Peyer's patch (tissue), 4 donors: ENCODE results near the gene UBC. TPM values are rescaled to one million over a fixed set of nuclear protein-coding genes. Genes with fewer than 3 reads are reported as not detected.
"Not testable (repeated sequence)": the region's sequence is repeated elsewhere in the genome, so short reads cannot be mapped to it uniquely, and the experiment has no call there.

Source experiments
- DNase-seq, 3 donors: peaks; one replicate each; pipeline ENCODE4 v3.0.0-alpha.2; 2017 to 2019
- H3K27ac ChIP-seq, 4 donors: fragments of 200-600 bp; sonication (generic); one replicate each; pipeline ENCODE4 v1.5.1; 2016 to 2019
- H3K27me3 ChIP-seq, 2 donors: fragments of 200-600 bp; sonication (generic); one replicate each; pipeline ENCODE4 v1.5.1; 2019
- H3K36me3 ChIP-seq, 3 donors: fragments of 200-600 bp; sonication (generic); one replicate each; pipeline ENCODE4 v1.5.1; 2016 to 2019
- H3K4me1 ChIP-seq, 4 donors: fragments of 200-600 bp; sonication (generic); one replicate each; pipeline ENCODE4 v1.5.1; 2016 to 2019
- H3K4me3 ChIP-seq, 4 donors: fragments of 200-600 bp; sonication (generic); 1 replicate in 3 of 4; 2 replicates in 1 of 4; pipeline ENCODE4 v1.5.1; 2016 to 2019; ENCODE audit warnings: mild to moderate bottlenecking in 1 of 4
- H3K9me3 ChIP-seq, 4 donors: fragments of 200-600 bp; sonication (generic); one replicate each; pipeline ENCODE4 v1.5.1; 2016 to 2019; ENCODE audit warnings: mild to moderate bottlenecking in 1 of 4
- POLR2A ChIP-seq, 2 donors: fragments of 450-650 bp; IDR thresholded peaks; one replicate each; pipeline ENCODE4 v1.5.1; 2017; ENCODE audit warnings: antibody characterized with exemption in 2 of 2, mild to moderate bottlenecking in 2 of 2, moderate library complexity in 2 of 2
- total RNA-seq, 4 donors: library from RNA; depleted of rRNA; stranded (reverse); fragments of >200 nt; gene quantifications; one replicate each; pipeline ENCODE4 v1.1.0, GENCODE V29; 2016
- TF ChIP-seq, protein P1 (sequence below), 6 experiments: fragments of 450-650 bp in 4 of 6; fragments of 200-600 bp in 2 of 6; sonication (generic) in 1 of 6; IDR thresholded peaks; one replicate each; pipeline ENCODE4 v1.5.1; 2017 to 2019; ENCODE audit warnings: antibody characterized with exemption in 6 of 6, mild to moderate bottlenecking in 3 of 6, moderate library complexity in 1 of 6

UBC gene
- total RNA-seq, 4 donors from 2014 or later, result 898 to 2,531 (median 1,185) TPM

DNA sequence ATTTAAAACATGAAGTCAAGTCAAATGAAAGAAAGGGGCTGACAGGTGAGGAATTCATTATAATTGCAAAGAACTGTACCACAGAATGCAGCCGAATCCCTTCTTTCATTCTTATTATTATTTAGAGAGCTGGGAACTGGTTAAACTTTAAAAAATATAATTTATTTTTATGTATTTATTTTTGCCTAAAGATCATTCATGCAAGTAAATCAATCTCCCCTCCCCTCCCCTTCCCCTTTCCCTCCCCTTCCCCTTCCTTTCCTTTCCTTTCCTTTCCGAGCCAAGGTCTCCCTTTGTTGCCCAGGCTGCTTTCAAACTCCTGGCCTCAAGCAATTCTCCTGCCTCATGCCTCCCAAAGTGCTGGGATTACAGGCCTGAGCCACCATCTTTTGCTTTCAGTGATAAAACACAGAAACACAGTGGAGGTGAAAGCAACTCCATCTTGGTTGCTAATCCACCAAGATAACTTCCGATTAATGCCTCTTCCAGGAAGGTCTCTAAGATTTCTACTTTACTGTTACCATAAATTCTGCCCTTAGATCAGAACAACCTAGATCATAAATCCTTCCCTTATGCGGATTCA is 6.0 kb upstream of the UBC start:
- H3K36me3 ChIP-seq, result no peaks in the 10 kb centered on the region
- H3K4me3 ChIP-seq, result peak overlapping the region in 1 of 4 donors; percentile 27
- no peaks in the 10 kb centered on the region for H3K27me3 ChIP-seq
- peaks cover 4 to 55% (median 33%) of the 10 kb centered on the region in 4 donors for H3K4me1 ChIP-seq
- DNase-seq, result peak in 1 of 3 donors; percentile 37
- H3K9me3 ChIP-seq, result no peaks in the 10 kb centered on the region
- peak overlapping the region; percentile 97 to 100 (median 98) for H3K27ac ChIP-seq
- TF ChIP-seq, protein P1, sequence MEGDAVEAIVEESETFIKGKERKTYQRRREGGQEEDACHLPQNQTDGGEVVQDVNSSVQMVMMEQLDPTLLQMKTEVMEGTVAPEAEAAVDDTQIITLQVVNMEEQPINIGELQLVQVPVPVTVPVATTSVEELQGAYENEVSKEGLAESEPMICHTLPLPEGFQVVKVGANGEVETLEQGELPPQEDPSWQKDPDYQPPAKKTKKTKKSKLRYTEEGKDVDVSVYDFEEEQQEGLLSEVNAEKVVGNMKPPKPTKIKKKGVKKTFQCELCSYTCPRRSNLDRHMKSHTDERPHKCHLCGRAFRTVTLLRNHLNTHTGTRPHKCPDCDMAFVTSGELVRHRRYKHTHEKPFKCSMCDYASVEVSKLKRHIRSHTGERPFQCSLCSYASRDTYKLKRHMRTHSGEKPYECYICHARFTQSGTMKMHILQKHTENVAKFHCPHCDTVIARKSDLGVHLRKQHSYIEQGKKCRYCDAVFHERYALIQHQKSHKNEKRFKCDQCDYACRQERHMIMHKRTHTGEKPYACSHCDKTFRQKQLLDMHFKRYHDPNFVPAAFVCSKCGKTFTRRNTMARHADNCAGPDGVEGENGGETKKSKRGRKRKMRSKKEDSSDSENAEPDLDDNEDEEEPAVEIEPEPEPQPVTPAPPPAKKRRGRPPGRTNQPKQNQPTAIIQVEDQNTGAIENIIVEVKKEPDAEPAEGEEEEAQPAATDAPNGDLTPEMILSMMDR (IDR thresholded peaks at IDR 0.05), result no peak
- TF ChIP-seq POLR2A (IDR thresholded peaks at IDR 0.05), result no peak

DNA sequence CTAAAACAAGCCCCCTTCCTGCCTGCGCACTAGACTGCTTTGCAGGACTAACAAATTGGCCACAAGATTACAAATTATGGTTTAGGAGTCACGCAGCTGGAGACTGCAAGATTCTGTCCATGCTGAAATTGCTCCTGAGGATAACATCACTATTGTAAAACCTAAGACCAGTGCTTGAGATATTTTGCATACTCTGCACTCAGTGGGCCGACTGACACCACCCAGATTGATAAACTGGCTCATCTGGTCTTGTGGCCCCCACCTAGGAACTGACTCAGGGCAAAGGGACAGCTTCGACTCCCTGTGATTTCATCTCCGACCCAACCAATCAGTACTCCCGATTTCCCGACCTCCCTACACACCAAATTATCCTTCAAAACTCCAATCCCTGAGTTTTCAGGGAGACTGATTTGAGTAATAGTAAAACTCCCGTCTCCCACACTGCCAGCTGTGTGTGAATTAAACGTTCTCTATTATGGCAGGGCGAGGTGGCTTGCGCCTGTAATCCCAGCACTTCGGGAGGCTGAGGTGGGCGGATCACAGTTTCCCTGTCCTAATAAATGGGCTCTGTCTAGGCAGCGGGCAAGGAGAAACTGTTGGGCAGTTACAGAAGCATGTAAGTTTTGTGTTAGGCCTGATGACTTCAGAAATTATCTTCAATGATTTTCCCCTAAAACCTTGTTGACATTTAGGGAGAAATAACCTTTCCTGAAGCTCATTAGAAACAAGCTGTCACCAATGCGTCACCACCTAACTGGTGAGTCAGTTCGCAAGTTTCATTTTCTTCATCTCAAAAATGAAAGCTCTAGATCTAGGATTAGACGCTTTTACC is 5.3 kb upstream of the UBC start:
- Histone ChIP-seq H3K27me3 (no peaks in the 10 kb centered on the region), H3K27ac (peak overlapping the region; percentile 97 to 100 (median 98)), H3K36me3 (no peaks in the 10 kb centered on the region), H3K9me3 (no peaks in the 10 kb centered on the region), H3K4me1 (peaks cover 4 to 56% (median 33%) of the 10 kb centered on the region in 4 donors), H3K4me3 (peak overlapping the region in 3 of 4 donors; percentile 7 to 40 (median 27))
- peak in 2 of 3 donors; percentile 51 to 76 for DNase-seq
- peak in 1 of 2 donors; percentile 15 for TF ChIP-seq POLR2A (IDR thresholded peaks at IDR 0.05)
- TF ChIP-seq, protein P1 (IDR thresholded peaks at IDR 0.05), result no peak

DNA sequence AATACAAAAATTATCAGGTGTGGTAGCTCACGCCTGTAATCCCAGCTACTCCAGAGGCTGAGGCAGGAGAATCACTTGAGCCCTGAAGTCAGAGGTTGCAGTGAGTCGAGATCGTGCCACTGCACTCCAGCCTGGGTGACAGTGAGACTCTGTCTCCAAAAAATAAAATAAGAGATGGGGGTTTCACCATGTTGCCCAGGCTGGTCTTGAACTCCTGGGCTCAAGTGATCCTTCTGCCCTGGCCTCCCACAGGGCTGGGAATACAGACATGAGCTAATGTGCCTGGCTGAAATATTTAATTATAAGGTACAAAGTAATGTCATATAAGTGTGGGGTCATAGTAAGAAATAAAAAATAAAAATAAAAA is 4.2 kb upstream of the UBC start:
- H3K9me3 ChIP-seq, DNase-seq, H3K36me3 ChIP-seq, H3K27me3 ChIP-seq, H3K4me3 ChIP-seq: not testable (repeated sequence)
- peak overlapping the region; percentile 97 to 100 (median 98) for H3K27ac ChIP-seq
- peaks cover 4 to 56% (median 33%) of the 10 kb centered on the region in 4 donors for H3K4me1 ChIP-seq

DNA sequence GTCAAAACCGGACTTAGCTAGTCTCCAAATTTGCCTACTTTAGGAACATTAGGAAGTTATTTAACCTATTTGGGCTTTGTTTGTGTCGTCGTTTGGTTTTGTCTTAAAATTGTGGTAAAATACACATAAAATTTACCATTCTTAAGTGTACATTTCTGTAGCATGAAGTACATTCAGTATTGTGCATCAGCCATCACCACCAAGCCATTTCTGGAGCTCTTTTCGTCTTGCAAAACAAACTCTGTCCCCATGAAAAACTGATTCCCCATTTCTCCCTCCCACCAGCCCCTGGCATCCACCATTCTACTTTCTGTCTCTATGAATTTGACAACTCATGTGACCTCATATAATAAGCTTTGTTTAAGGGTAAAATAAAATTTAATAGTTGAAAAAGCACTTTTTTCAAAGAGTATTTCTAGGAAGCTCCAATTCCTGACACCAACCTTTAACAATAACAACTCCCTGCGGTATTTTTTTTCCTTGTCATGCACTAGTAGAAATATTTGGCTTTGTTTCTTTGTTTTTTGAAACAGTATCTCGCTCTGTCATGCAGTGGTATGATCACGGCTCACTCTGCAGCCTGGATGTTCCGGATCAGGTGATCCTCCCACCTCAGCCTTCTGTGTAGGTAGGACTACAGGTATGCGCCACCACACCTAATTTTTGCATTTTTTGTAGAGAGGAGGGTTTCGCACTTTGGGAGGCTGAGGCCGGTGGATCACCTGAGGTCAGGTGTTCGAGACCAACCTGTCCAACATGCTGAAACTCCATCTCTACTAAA is 3.6 kb upstream of the UBC start:
- no peaks in the 10 kb centered on the region for H3K27me3 ChIP-seq
- no peak for TF ChIP-seq POLR2A (IDR thresholded peaks at IDR 0.05)
- TF ChIP-seq, protein P1 (IDR thresholded peaks at IDR 0.05), result no peak
- peaks cover 4 to 56% (median 33%) of the 10 kb centered on the region in 4 donors for H3K4me1 ChIP-seq
- H3K36me3 ChIP-seq, result peaks cover 0 to 10% (median 0%) of the 10 kb centered on the region in 3 donors
- H3K9me3 ChIP-seq, result peaks cover 0 to 3% (median 0%) of the 10 kb centered on the region in 4 donors
- peak overlapping the region; percentile 19 to 49 (median 32) for H3K4me3 ChIP-seq
- H3K27ac ChIP-seq, result peak overlapping the region; percentile 97 to 100 (median 98)
- DNase-seq, result no peak

DNA sequence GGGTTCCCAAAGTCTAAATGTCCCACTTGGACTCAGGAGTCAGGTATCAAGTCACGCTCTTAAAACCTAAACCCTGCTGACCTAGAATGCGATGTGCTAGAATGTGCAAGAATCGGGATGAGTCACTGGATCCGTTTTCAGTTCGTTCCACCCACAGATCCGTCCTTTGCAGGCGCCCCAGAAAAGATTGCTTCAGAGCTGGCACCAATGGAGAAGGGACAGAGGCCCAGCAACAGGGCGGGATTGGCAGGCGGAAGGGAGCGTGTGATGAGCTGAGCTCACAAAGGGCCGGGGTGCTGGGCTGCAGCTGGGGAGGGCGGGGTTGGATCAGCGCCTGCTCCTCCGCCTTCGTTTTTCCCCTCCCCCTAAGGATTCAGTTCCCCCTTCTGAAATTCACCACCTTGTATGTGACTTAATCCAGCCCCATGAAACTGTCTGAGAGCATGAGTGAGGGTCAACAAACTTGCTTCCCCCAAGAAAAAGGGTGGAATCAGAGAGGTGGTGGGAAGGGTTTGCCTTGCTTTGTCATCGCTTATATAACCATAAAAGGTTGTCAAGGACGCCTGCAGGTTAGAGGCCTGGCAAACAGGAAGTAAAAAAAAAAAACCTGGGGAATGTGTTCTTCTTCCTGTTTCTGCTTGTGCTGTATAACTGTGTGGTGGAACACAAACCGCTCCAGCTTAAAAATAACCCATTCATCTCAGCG is 2.8 kb upstream of the UBC start:
- peak; percentile 95 to 98 (median 95) for DNase-seq
- Histone ChIP-seq H3K27me3 (no peaks in the 10 kb centered on the region), H3K9me3 (peaks cover 0 to 3% (median 0%) of the 10 kb centered on the region in 4 donors), H3K27ac (peak overlapping the region; percentile 97 to 100 (median 98)), H3K36me3 (peaks cover 0 to 17% (median 0%) of the 10 kb centered on the region in 3 donors), H3K4me3 (peak overlapping the region; percentile 19 to 81 (median 32)), H3K4me1 (peaks cover 4 to 56% (median 33%) of the 10 kb centered on the region in 4 donors)
- peak; percentile 22 to 86 for TF ChIP-seq POLR2A (IDR thresholded peaks at IDR 0.05)
- TF ChIP-seq, protein P1 (IDR thresholded peaks at IDR 0.05), result peak in 1 of 6 experiments; percentile 28
